Erythroblast (primary cell): ENCODE measurements around the gene CCDC169.

Experiments used
- GATA1 ChIP-seq: IDR thresholded peaks from 2 replicates; pipeline ENCODE4 v1.6.1; 2011; ENCODE audit warnings: low read depth, mild to moderate bottlenecking, control low read depth, low read length, moderate library complexity
- POLR2A ChIP-seq: IDR thresholded peaks from 2 replicates; pipeline ENCODE4 v1.6.1; 2011; ENCODE audit warnings: mild to moderate bottlenecking, low read length

DNA sequence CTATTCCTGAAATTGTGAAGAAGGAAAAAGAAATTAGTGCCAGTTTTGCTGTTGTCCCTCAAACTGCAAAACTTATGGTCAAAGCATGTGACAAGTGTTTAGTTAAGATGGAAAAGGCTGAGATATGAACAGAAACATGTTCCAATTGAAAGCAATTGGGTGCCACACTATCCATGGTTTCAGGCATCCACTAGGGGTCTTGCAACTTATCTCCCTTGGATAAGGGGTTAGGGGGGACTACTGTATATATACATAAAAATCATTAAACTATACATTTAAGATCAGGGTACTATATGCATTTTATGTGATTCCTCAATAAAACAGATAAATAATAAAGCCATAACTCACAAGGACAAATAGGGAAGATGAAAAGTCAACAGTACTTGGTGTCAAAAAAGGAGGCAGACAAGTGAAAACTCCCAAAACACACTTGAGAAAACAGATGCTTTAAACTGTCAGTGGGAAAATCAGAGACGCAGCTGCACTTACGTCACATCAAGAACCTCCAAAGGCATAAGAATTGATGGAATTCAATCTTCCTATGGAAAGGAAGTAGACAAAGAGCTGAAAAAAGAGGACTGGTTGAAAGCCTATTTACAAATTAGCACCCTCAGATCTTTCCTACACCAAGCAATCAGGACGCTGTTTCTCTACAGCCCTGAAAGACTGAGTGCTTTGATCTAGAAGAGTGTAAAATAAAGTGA lies 40.5 kb upstream of the CCDC169 start:
- TF ChIP-seq POLR2A (no peak), GATA1 (no peak)
